CD14-positive monocyte (primary cell): ENCODE measurements around the gene MBP. TPM values are rescaled to one million over a fixed set of nuclear protein-coding genes. Genes with fewer than 3 reads are reported as not detected.
A peak's percentile ranks its signal among the peaks of the same experiment; 100 is the strongest.

Experiments
- DNase-seq, 3 donors: peaks; one replicate each; pipeline ENCODE4 v3.0.0-alpha.2; 2011 to 2022
- H2AFZ ChIP-seq: 2 replicates; pipeline ENCODE4 v1.6.0; 2012; ENCODE audit warnings: mild to moderate bottlenecking, low read depth, low read length, inconsistent platforms; ENCODE audit not compliant: insufficient read depth, poor library complexity, severe bottlenecking
- H3K27ac ChIP-seq, 2 donors: 1 replicate in 1 of 2; 2 replicates in 1 of 2; pipeline ENCODE4 v1.5.1; 2012 to 2013; ENCODE audit warnings: low read length in 2 of 2, control low read depth in 1 of 2, inconsistent platforms in 1 of 2, low read depth in 1 of 2, mild to moderate bottlenecking in 1 of 2
- H3K27me3 ChIP-seq, 2 donors: one replicate each; pipeline versions ENCODE4 v1.6.0 to v1.6.1; 2011 to 2013; ENCODE audit warnings: low read length in 2 of 2; ENCODE audit not compliant: control insufficient read depth in 2 of 2, insufficient read depth in 2 of 2
- H3K36me3 ChIP-seq, 2 donors: replicated peaks in 1 of 2; 1 replicate in 1 of 2; 2 replicates in 1 of 2; pipeline versions ENCODE4 v1.5.1 to v1.6.1; 2012 to 2013; ENCODE audit warnings: low read length in 2 of 2, control low read depth in 1 of 2, inconsistent platforms in 1 of 2, mild to moderate bottlenecking in 1 of 2; ENCODE audit not compliant: insufficient read depth in 2 of 2, control insufficient read depth in 1 of 2
- H3K4me1 ChIP-seq, 2 donors: 1 replicate in 1 of 2; 2 replicates in 1 of 2; pipeline versions ENCODE4 v1.5.1 to v1.6.1; 2012 to 2013; ENCODE audit warnings: low read length in 2 of 2, control low read depth in 1 of 2, inconsistent platforms in 1 of 2, mild to moderate bottlenecking in 1 of 2, moderate library complexity in 1 of 2; ENCODE audit not compliant: insufficient read depth in 2 of 2, control insufficient read depth in 1 of 2
- H3K4me2 ChIP-seq: replicated peaks from 2 replicates; pipeline ENCODE3; 2012; ENCODE audit warnings: low read length, moderate library complexity, mild to moderate bottlenecking; ENCODE audit not compliant: poor library complexity, severe bottlenecking; ENCODE audit errors: extremely low read depth
- H3K4me3 ChIP-seq, 3 experiments: fragments of 200-600 bp in 1 of 3; sonication (generic) in 1 of 3; replicated peaks in 1 of 3; 1 replicate in 2 of 3; 2 replicates in 1 of 3; pipeline ENCODE4 v1.5.1; 2011 to 2013; ENCODE audit warnings: low read length in 3 of 3, mild to moderate bottlenecking in 3 of 3, control low read depth in 2 of 3, low read depth in 2 of 3, inconsistent platforms in 1 of 3, moderate library complexity in 1 of 3
- H3K79me2 ChIP-seq: 2 replicates; pipeline ENCODE4 v1.6.0; 2012; ENCODE audit warnings: mild to moderate bottlenecking, control low read depth, inconsistent platforms, low read length, moderate library complexity; ENCODE audit not compliant: insufficient read depth
- H3K9ac ChIP-seq: 2 replicates; pipeline ENCODE4 v1.6.0; 2017; ENCODE audit warnings: low read length, mild to moderate bottlenecking; ENCODE audit not compliant: insufficient read depth, poor library complexity, severe bottlenecking
- H3K9me3 ChIP-seq, 2 donors: replicated peaks in 1 of 2; 1 replicate in 1 of 2; 2 replicates in 1 of 2; pipeline versions ENCODE4 v1.5.1 to v1.6.1; 2012 to 2013; ENCODE audit warnings: low read length in 2 of 2, control low read depth in 1 of 2; ENCODE audit not compliant: control insufficient read depth in 1 of 2, insufficient read depth in 1 of 2
- H4K20me1 ChIP-seq: 2 replicates; pipeline ENCODE4 v1.6.0; 2012; ENCODE audit warnings: mild to moderate bottlenecking, low read length, control low read depth, moderate library complexity; ENCODE audit not compliant: insufficient read depth
- H3K27ac Mint-ChIP-seq, 7 donors: one replicate each; pipeline ENCODE4 v1.8.0; 2020; ENCODE audit warnings: mild to moderate bottlenecking in 7 of 7, mixed read lengths in 7 of 7, moderate library complexity in 6 of 7, inconsistent platforms in 2 of 7
- H3K27me3 Mint-ChIP-seq, 3 donors: one replicate each; pipeline ENCODE4 v1.8.0; 2021 to 2022; ENCODE audit warnings: low read depth in 3 of 3, mild to moderate bottlenecking in 3 of 3, mixed read lengths in 3 of 3, moderate library complexity in 3 of 3, inconsistent platforms in 1 of 3
- H3K36me3 Mint-ChIP-seq, 2 donors: one replicate each; pipeline ENCODE4 v1.8.0; 2020; ENCODE audit warnings: mixed read lengths in 2 of 2, inconsistent platforms in 1 of 2, mild to moderate bottlenecking in 1 of 2
- H3K4me1 Mint-ChIP-seq: one replicate; pipeline ENCODE4 v1.8.0; 2020; ENCODE audit warnings: mild to moderate bottlenecking, mixed read lengths
- H3K4me3 Mint-ChIP-seq, 2 donors: one replicate each; pipeline ENCODE4 v1.8.0; 2020; ENCODE audit warnings: mild to moderate bottlenecking in 2 of 2, mixed read lengths in 2 of 2, moderate library complexity in 1 of 2
- H3K9me3 Mint-ChIP-seq, 7 donors: one replicate each; pipeline ENCODE4 v1.8.0; 2020 to 2022; ENCODE audit warnings: mixed read lengths in 7 of 7, mild to moderate bottlenecking in 6 of 7, moderate library complexity in 6 of 7, inconsistent platforms in 2 of 7
- CTCF ChIP-seq: fragments of 200-600 bp; IDR thresholded peaks from one replicate; pipeline ENCODE4 v1.8.0; 2022; ENCODE audit warnings: antibody characterized with exemption, mild to moderate bottlenecking
- WGBS: methylation state at CpG from one replicate; pipeline ENCODE4 v1.1.5; 2013; ENCODE audit warnings: missing lambda C conversion rate; ENCODE audit not compliant: insufficient coverage; 5-methylcytosine and 5-hydroxymethylcytosine counted together
- intact Hi-C, 2 donors: fragments of 100-400 bp; cut with micrococcal nuclease; formaldehyde crosslinking; loops; one replicate each; pipeline versions ENCODE4 v1.15.0 to v1.15.1; 2023
- polyA plus RNA-seq, 3 donors: library from polyadenylated mRNA; depleted of rRNA in 1 of 3; unstranded in 2 of 3; stranded (reverse) in 1 of 3; fragments of 300-500 nt in 2 of 3; fragments of >200 nt in 1 of 3; fragmentation: Illumina TruSeq in 2 of 3; gene quantifications; 1 replicate in 2 of 3; 2 replicates in 1 of 3; pipeline ENCODE4 v1.2.3, GENCODE V29; 2012 to 2021

Gene MBP
- polyA plus RNA-seq, 3 donors, result 47.7 to 81.0 (median 50.4) TPM

DNA sequence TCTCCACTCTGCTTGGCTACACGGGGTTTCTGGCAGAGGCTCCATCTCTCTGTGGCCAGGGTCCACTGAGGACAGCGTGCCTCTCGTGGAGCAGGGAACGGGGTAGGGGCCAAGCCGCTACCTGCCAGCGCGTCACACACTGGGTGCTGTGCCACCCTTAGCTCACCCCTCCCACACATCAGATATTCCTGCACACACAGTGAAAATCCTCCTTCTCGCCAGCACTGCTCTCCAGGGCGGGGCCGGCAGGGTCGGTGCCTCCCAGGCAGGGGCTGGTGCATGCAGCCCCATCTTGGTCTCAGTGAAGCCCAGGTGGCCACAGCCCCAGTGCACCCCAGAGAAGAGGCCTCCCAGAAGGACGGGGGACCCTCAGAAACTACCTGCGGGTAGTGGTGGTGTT is 124.6 kb downstream of the MBP start:
- H3K4me1 ChIP-seq, result peaks cover 55 to 62% of the 10 kb centered on the region in 2 donors
- H4K20me1 ChIP-seq, result peaks cover 9% of the 10 kb centered on the region
- H3K27me3 Mint-ChIP-seq, result no peaks in the 10 kb centered on the region
- peak overlapping the region in 1 of 2 donors; percentile 95 for H3K27ac ChIP-seq
- H3K36me3 ChIP-seq, result peaks cover 23 to 42% of the 10 kb centered on the region in 2 donors
- intact Hi-C loops, result loop anchor here in 1 of 2 donors (10.0 kb wide), 1 partner anchor 97 kb away; no protein-coding TSS in a partner anchor
- H3K9me3 Mint-ChIP-seq, result no peaks in the 10 kb centered on the region
- H2AFZ ChIP-seq, result no peak overlapping the region
- no peak overlapping the region for H3K4me3 Mint-ChIP-seq
- TF ChIP-seq CTCF, result no peak
- 95% methylated on average over 12 of the region's 13 CpGs for WGBS
- no peaks in the 10 kb centered on the region for H3K9me3 ChIP-seq
- DNase-seq, result no peak
- no peak overlapping the region for H3K4me3 ChIP-seq
- no peaks in the 10 kb centered on the region for H3K27me3 ChIP-seq
- peaks cover 27% of the 10 kb centered on the region for H3K79me2 ChIP-seq
- H3K27ac Mint-ChIP-seq, result peak overlapping the region in 2 of 7 donors; percentile 74 to 86
- peaks cover 58% of the 10 kb centered on the region for H3K4me1 Mint-ChIP-seq
- H3K9ac ChIP-seq, result no peak overlapping the region
- H3K4me2 ChIP-seq, result no peak overlapping the region
- peaks cover 35 to 40% of the 10 kb centered on the region in 2 donors for H3K36me3 Mint-ChIP-seq

DNA sequence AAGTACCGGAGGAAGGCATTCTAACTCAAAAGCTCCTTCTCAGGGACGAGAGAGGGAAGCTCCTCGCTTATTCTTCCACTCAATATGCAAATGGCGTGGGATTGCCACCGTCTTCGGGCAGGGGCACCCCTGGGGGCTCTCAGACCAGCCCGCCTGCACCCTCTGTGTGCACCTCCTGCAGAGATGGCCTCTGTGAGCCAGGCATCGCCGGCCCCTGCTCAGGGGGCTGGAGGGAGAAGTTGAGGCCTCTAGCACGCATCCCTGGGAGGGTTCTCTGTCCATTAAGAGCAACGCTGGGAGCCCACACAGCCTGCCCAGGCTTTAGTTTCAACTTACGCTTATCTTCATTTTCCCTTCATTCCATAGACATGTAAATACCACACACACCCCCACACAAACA is 125.3 kb downstream of the MBP start:
- Mint-ChIP-seq H3K27me3 (no peaks in the 10 kb centered on the region), H3K27ac (peak overlapping the region; percentile 86 to 96 (median 94)), H3K9me3 (no peaks in the 10 kb centered on the region), H3K4me3 (peak overlapping the region; percentile 67 to 84), H3K36me3 (peaks cover 34 to 36% of the 10 kb centered on the region in 2 donors), H3K4me1 (peaks cover 50% of the 10 kb centered on the region)
- intact Hi-C loops, result loop anchor here in 1 of 2 donors (10.0 kb wide), 1 partner anchor 98 kb away; no protein-coding TSS in a partner anchor
- WGBS, result 59% methylated on average over 8 of the region's 12 CpGs
- no peaks in the 10 kb centered on the region for H3K27me3 ChIP-seq
- H2AFZ ChIP-seq, result no peak overlapping the region
- DNase-seq, result no peak
- H3K27ac ChIP-seq, result peak overlapping the region; percentile 82 to 95
- H3K9me3 ChIP-seq, result no peaks in the 10 kb centered on the region
- peaks cover 3% of the 10 kb centered on the region for H4K20me1 ChIP-seq
- H3K4me1 ChIP-seq, result peaks cover 47 to 55% of the 10 kb centered on the region in 2 donors
- H3K4me3 ChIP-seq, result peak overlapping the region in 1 of 3 experiments; percentile 75
- H3K79me2 ChIP-seq, result peaks cover 20% of the 10 kb centered on the region
- TF ChIP-seq CTCF, result no peak
- H3K36me3 ChIP-seq, result peaks cover 22 to 39% of the 10 kb centered on the region in 2 donors
- peak overlapping the region; percentile 84 for H3K4me2 ChIP-seq
- peak overlapping the region; percentile 52 for H3K9ac ChIP-seq
